ENCODE measurements around the gene LRIT3. TPM values are rescaled to one million over a fixed set of nuclear protein-coding genes. Genes with fewer than 3 reads are reported as not detected.

Gene LRIT3
- total and polyA plus RNA-seq, 2 of the 13 experiments (the other 11 are each of a cell fraction or from before 2014, with no cell fraction given): 0.03 TPM; not detected in 1

- TF ChIP-seq MIXL1 (CRISPR knock-in tag; IDR thresholded peaks at IDR 0.05) (peak; percentile 75), RARA (CRISPR knock-in tag; IDR thresholded peaks at IDR 0.05) (peak; percentile 57; the same call in 1 of the 2 replicates), RXRB (CRISPR knock-in tag; IDR thresholded peaks at IDR 0.05; ENCODE audit: borderline replicate concordance) (peak; percentile 54), ZBTB37 (CRISPR knock-in tag; IDR thresholded peaks at IDR 0.05) (no peak), ZNF788 (CRISPR knock-in tag; IDR thresholded peaks at IDR 0.05; ENCODE audit: borderline replicate concordance) (no peak), EHMT2 (IDR thresholded peaks at IDR 0.05; ENCODE audit: borderline replicate concordance, low read depth, low read length) (peak; percentile 28; the same call in 1 of the 2 replicates), POLR2G (IDR thresholded peaks at IDR 0.05; ENCODE audit: low read depth, low read length) (peak; percentile 51; the same call in 1 of the 2 replicates), ZBTB14 (CRISPR knock-in tag; IDR thresholded peaks at IDR 0.05) (no peak), THRA (CRISPR knock-in tag; IDR thresholded peaks at IDR 0.05; ENCODE audit: borderline replicate concordance) (no peak), ZFY (CRISPR knock-in tag; IDR thresholded peaks at IDR 0.05) (no peak), SOX6 (IDR thresholded peaks at IDR 0.05) (no peak), SOX6 (CRISPR knock-in tag; IDR thresholded peaks at IDR 0.05) (peak; percentile 71), STAG1 (CRISPR knock-in tag; IDR thresholded peaks at IDR 0.05) (no peak), BCL6 (CRISPR knock-in tag; IDR thresholded peaks at IDR 0.05) (peak; percentile 79), ZNF570 (CRISPR knock-in tag; IDR thresholded peaks at IDR 0.05; ENCODE audit: borderline replicate concordance) (no peak), ZNF143 (CRISPR knock-in tag; IDR thresholded peaks at IDR 0.05) (no peak), NFYC (CRISPR knock-in tag; IDR thresholded peaks at IDR 0.05) (peak; percentile 57), TEAD3 (CRISPR knock-in tag; optimal IDR thresholded peaks at IDR 0.05; ENCODE audit: borderline replicate concordance) (peak; percentile 58), PHF21A (CRISPR knock-in tag; IDR thresholded peaks at IDR 0.05) (no peak), POLR2AphosphoS5 (IDR thresholded peaks at IDR 0.05; ENCODE audit: low read depth, low read length) (peak; percentile 72), PRDM15 (CRISPR knock-in tag; IDR thresholded peaks at IDR 0.05) (no peak), ZC3H4 (CRISPR knock-in tag; IDR thresholded peaks at IDR 0.05; ENCODE audit: borderline replicate concordance) (no peak)
These were observed 46.0 kb upstream of the LRIT3 start, which contains the start of gene CFI (continued) for GRCh38 chr4:109801895-109802319.

Data from HepG2 (cell line).